Central memory CD4-positive, alpha-beta T cell (primary cell): Measurements from ENCODE around the gene RGS5.

Source experiments
- DNase-seq: peaks from one replicate; pipeline ENCODE4 v3.0.0; 2022

Gene RGS5

DNA sequence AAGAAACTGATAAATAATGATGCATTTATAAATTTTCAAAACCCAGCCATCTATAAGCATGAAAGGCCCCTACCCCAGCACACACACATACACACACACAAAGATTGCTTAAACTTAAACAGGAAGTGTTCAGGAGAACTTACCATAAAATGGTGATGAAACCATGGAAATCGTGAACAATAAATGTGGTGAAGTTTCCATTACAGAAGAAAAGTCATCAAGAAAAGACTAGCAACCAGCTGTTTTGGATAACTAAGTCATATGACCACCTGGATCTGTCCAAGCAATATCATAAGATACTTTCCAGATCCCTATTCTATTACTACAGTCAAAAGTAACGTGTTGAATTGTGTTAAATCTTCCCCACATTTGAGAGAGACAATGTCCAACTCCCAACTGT is 24.1 kb downstream of the RGS5 start:
- DNase-seq, result no peak

DNA sequence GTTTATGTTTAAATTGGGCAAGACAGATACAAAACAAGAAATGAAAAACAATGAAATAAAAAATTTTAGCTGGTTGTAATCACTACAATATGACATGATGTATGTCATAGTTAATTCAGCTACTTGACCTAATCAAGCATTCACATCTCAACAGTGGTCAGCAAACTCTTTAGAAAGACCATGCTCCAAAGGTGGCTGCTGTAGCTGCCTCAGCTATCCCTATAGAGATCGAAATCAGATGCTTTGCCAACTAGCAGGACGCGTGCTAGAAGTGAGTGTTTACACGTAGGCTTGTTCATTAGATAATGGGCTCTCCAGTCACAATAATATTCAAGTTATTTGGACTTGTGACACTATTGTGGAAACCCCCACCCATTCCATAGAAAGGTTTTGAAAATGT is 25.9 kb downstream of the RGS5 start:
- no peak for DNase-seq

DNA sequence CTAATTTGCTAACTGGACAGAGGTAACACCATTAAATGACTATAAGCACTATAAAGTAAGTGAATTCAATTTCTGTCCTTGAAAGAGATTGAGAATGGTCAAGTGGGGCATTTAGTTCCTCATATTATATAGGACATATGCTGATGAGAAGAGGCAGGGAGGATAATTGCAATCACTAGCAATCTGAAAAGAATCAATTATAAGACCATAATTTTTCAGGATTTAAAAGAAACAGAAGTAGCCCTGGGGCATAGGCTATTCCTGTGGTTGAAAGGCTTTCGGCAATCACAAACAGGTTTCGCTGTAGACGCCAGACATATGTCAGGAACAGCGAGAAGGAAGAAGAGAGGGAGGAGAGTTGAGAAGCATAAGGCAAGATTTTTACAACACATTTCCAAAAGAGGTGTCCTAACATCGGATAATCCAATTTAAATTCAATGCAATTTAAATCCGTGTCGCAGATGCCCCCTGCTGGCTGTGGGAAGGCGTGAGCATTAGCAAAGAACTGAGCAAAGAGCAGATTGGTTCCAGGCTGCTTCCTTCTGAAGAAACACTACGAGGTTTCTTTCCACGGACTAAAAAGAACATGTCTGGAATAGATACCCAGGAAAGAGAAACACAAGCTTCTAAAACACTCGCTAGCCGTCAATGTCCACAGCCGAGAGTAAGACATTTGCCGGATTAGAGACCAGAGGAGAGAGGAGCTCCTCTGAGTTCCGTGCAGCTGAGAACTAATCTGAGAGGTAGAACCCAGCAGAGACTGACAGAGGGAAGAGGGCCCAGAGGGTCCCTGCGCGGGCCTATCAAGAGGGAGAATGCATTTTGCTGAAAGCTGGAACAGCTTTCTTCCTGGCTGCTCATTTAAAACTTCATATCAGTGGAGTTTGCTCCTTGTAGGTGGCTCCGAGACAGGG is 27.9 kb downstream of the RGS5 start:
- DNase-seq, result no peak

DNA sequence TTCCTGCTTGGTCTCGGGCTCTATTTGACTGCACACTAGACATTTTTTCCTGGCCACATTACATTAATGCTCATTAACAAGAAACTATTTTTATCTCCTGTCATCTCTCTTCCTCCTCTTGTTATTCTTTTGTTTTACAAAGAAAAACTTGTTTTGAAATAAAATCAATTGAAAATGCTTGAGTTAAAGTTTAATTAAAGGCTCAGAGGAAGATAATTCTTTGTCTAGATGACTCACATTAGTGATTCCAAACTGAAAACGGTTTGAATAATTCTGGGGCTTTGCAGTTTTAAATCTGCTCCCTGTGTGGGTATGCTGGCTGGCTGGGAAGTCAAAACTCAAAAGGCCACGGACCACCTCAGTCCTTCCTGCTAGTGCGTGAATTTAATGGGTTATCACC is 29.6 kb downstream of the RGS5 start:
- no peak for DNase-seq

DNA sequence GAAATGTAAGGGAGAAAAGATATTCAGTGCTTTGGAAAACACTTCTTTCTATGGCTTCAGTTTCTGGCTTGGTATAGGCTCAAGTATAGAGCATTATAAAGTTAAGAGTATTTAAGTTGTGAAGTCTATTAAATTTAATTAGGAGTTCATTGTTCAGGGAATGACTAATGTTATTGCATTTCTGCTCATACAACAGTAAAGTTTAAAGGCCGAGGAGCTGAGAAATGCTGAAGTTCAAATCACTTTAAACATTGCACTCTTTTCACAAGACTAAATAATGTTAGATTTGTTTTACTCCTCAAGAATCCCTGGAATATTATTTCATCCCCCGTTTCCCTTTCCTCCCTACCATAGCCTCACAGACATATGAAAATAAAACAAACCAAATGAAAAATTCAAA is 30.1 kb downstream of the RGS5 start:
- no peak for DNase-seq

DNA sequence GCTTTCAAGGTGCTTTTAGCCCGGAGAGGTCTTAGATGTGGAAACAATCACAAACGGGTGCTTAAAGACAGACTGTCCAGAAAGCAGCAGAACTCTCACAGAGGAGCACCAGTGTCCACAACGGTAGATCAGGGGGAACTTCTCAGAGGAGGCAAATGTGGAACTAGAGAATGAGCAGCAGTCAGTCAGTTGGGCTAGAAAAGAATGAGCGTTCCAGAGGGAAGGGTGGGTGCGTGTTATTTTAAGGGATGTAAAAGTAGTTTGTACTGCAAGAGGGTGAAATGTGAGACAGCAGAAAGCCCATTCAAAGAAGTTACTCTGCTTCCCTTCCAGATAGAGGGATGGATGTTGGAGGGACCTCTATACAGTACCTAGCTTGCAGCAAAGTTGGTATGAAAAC is 30.9 kb downstream of the RGS5 start:
- no peak for DNase-seq

GRCh38 chr1:163170975-163171676 is 31.6 kb downstream of the RGS5 start:
- no peak for DNase-seq

GRCh38 chr1:163170331-163170730 is 32.4 kb downstream of the RGS5 start:
- DNase-seq, result no peak

- DNase-seq, result no peak
Measured at GRCh38 chr1:163169553-163169952, 33.2 kb downstream of the RGS5 start.

- DNase-seq, result no peak
Measured at GRCh38 chr1:163168053-163168452, 34.7 kb downstream of the RGS5 start.

GRCh38 chr1:163166886-163167555 is 35.7 kb downstream of the RGS5 start:
- no peak for DNase-seq

DNA sequence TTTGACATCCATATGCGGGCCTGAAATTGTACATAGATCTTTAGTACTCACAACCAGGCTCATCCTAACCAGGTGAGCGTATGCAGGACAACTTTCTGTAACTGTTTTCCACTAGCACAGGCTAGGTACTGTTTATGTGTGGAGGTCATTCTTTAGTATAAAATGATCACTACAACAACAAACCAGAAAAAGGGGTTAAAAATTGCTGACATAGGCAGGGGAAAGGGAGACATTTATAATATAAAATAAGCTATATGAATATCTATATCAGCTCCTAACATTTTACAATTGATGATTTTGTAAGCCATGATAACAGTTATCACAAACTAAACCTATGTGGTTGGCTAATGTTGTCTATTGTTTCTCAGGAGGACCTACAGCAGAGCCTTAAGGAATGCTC is 37.6 kb downstream of the RGS5 start:
- DNase-seq, result no peak

GRCh38 chr1:163163881-163164582 is 38.7 kb downstream of the RGS5 start:
- DNase-seq, result no peak

GRCh38 chr1:163163163-163163562 is 39.6 kb downstream of the RGS5 start:
- DNase-seq, result no peak

DNA sequence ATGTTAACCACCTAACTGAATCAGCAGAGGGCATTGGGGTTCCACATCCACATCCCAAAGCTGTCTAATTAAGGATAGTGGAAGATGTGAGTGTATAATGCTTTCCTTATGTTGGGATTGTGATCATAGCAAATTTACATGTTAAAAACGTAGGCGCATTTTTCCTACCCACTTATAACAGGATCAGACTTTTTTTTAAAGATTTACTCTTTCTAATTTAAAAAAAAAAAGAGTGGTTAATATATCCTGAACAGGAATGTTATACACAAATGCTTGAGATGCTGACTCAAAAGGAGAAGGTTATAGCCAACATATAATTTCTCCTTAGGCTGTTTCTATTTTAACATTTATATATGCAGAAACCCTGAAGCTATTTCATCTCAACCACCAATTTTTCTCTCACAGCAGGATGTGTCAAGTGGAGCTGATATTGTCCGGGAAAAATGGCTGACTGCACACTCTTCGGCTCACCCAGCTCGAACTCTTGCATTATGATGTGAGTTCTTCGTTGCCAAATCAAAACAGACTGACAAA is 40.3 kb downstream of the RGS5 start:
- no peak for DNase-seq

GRCh38 chr1:163161841-163162240 is 40.9 kb downstream of the RGS5 start:
- DNase-seq, result no peak

GRCh38 chr1:163161337-163161736 is 41.4 kb downstream of the RGS5 start:
- DNase-seq, result no peak

GRCh38 chr1:163155606-163156005 is 47.1 kb downstream of the RGS5 start:
- no peak for DNase-seq

- no peak for DNase-seq
Measured at GRCh38 chr1:163148911-163149310, 53.8 kb downstream of the RGS5 start.

DNA sequence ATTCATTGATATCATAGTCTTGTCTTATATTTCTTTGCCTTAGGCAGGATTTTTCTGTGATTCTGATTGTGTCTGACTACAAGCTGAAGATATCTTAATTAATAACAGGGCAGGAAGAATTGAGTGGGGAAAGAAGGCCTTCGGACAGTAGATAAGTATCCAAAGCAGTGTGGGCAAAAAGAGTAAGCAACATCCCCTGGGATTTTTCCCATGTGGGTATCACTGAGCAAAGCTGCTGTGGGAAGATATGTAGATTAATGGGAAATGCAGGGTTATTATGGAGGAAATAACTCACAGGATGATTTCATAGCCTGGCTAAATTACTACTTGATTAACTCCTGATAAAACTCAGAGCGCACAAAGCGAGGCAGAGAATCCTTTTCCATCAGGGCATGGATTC is 55.7 kb downstream of the RGS5 start:
- DNase-seq, result no peak

- no peak for DNase-seq
Measured at GRCh38 chr1:163145435-163145834, 57.3 kb downstream of the RGS5 start.

GRCh38 chr1:163144418-163144817 is 58.3 kb downstream of the RGS5 start:
- DNase-seq, result no peak

GRCh38 chr1:163142152-163142551 is 60.6 kb downstream of the RGS5 start:
- DNase-seq, result no peak
